SH-SY5Y (cell line): ENCODE data around the gene ZFAND2A.

Experiments used
- GATA2 ChIP-seq: IDR thresholded peaks from 2 replicates; pipeline ENCODE4 v1.6.1; 2011; ENCODE audit warnings: mild to moderate bottlenecking, low read depth, low read length
- GATA3 ChIP-seq: IDR thresholded peaks from 2 replicates; pipeline ENCODE4 v1.6.1; 2011; ENCODE audit warnings: low read depth, mild to moderate bottlenecking, low read length, moderate library complexity

DNA sequence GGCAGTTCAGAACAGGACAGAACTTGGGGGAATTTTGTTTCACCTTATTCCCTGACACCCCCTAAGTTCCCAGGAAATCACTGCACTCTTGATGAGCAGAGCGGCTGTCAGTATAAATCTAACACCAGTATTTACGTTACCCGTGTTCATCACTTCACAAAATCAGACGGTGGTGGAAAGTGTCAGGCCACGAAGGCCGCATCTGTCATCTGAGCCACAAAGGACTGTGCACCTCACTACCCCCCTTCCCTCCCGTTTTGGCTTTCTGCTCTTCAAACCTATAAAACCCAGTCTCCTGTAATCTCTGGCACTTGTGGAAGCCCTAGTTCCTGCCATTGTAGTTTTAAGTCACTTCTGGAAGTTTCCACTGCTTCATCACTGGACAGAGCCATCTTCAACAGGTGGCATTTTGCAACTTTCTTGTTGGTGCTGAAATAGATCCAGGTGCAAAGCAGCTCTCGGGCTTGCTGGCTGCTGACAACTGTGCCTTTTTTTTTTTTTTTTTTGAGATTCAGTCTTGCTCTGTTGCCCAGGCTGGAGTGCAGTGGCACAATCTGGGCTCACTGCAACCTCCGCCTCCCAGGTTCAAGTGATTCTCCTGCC lies 9.5 kb downstream of the ZFAND2A start:
- no peak for TF ChIP-seq GATA3
- TF ChIP-seq GATA2: no peak
